GM10248 (cell line): ENCODE data around the gene REC114.

Experiments
- CTCF ChIA-PET: fragments of 300-600 bp; sonication (Branson Sonifier 250); formaldehyde crosslinking; extraction: SDS; loops from one replicate; lab custom pipeline; 2021; ENCODE audit warnings: antibody characterized with exemption; lab: Yijun Ruan, JAX
- POLR2A ChIA-PET: fragments of 350-650 bp; sonication (Branson Sonifier 250); formaldehyde crosslinking; extraction: SDS; loops from one replicate; lab custom pipeline; 2020; ENCODE audit warnings: antibody characterized with exemption; lab: Yijun Ruan, JAX
- DNase-seq: peaks from one replicate; pipeline ENCODE4 v3.0.0; 2012; ENCODE audit errors: extremely low spot score
- CTCF ChIP-seq: IDR thresholded peaks from 2 replicates; pipeline ENCODE4 v1.5.1; 2012; ENCODE audit warnings: mild to moderate bottlenecking, low read depth; ENCODE audit errors: extremely low read depth, missing control alignments, control extremely low read depth

The REC114 gene

GRCh38 chr15:73454096-73454495 is 11.1 kb downstream of the REC114 start:
- ChIA-PET CTCF (no interaction called here), POLR2A (no interaction called here)
- no peak for DNase-seq
- TF ChIP-seq CTCF, result no peak

- CTCF ChIA-PET, result interaction anchor here (1.0 kb wide), 1 partner anchor 11 kb away, joined by 3 read pairs; no protein-coding TSS in a partner anchor
- no peak for TF ChIP-seq CTCF
- POLR2A ChIA-PET, result no interaction called here
- no peak for DNase-seq
These were observed 12.9 kb downstream of the REC114 start for GRCh38 chr15:73455876-73456275.

GRCh38 chr15:73457334-73457733 is 14.4 kb downstream of the REC114 start:
- POLR2A ChIA-PET, result no interaction called here
- no peak for DNase-seq
- CTCF ChIA-PET, result no interaction called here
- no peak for TF ChIP-seq CTCF

- ChIA-PET POLR2A (no interaction called here), CTCF (no interaction called here)
- no peak for TF ChIP-seq CTCF
- no peak for DNase-seq
These were observed 17.7 kb downstream of the REC114 start for GRCh38 chr15:73460662-73461061.

- no peak for DNase-seq
- CTCF ChIA-PET, result interaction anchor here (1.1 to 1.9 kb wide), 6 partner anchors 9 to 240 kb away, joined by 3 to 6 read pairs (median 4); no protein-coding TSS in a partner anchor
- TF ChIP-seq CTCF, result no peak
- POLR2A ChIA-PET, result no interaction called here
These were observed 21.6 kb downstream of the REC114 start for GRCh38 chr15:73464602-73465001.

GRCh38 chr15:73467758-73468157 is 24.8 kb downstream of the REC114 start:
- ChIA-PET POLR2A (no interaction called here), CTCF (interaction anchor here (0.9 kb wide), 1 partner anchor 12 kb away, joined by 3 read pairs; no protein-coding TSS in a partner anchor)
- TF ChIP-seq CTCF, result no peak

GRCh38 chr15:73474785-73475184 is 31.8 kb downstream of the REC114 start:
- TF ChIP-seq CTCF, result no peak
- ChIA-PET CTCF (no interaction called here), POLR2A (no interaction called here)
- no peak for DNase-seq

More at GRCh38 chr15:73467758-73468157, 24.8 kb downstream of the REC114 start:
- DNase-seq, result no peak
